ENCODE data around the gene SNRPD3.

SNRPD3 gene

GRCh38 chr22:24555165-24556039 is at the start of gene SNRPD3:
SNRPD3 (plus strand) TSS chr22:24555999; CDS start chr22:24557675, 1,676 bp downstream.
- TF ChIP-seq CTCF (IDR thresholded peaks at IDR 0.05; ENCODE audit: insufficient read depth, low read length, poor library complexity, severe bottlenecking): no peak
- H3K36me3 ChIP-seq (ENCODE audit: control insufficient read depth, insufficient read depth, low read length): peaks cover 18% of the 10 kb centered on the region
- H3K4me3 ChIP-seq (replicated peaks; ENCODE audit: low read depth, low read length): peak within 1 kb of the TSS; percentile 97
- H3K27me3 ChIP-seq (replicated peaks; ENCODE audit: control insufficient read depth, insufficient read depth, low read length): no peaks in the 10 kb centered on the region
- peak; percentile 99 for DNase-seq (ENCODE audit: extremely low read depth, insufficient read length)

- H3K4me3 ChIP-seq (replicated peaks; ENCODE audit: low read depth, low read length): no peak overlapping the region
- TF ChIP-seq CTCF (IDR thresholded peaks at IDR 0.05; ENCODE audit: insufficient read depth, low read length, poor library complexity, severe bottlenecking): no peak
- no peak for DNase-seq (ENCODE audit: extremely low read depth, insufficient read length)
These were observed 48.9 kb upstream of the SNRPD3 start for GRCh38 chr22:24506802-24507438.

GRCh38 chr22:24507716-24508115 is 48.1 kb upstream of the SNRPD3 start:
- no peak for TF ChIP-seq CTCF (IDR thresholded peaks at IDR 0.05; ENCODE audit: insufficient read depth, low read length, poor library complexity, severe bottlenecking)
- H3K36me3 ChIP-seq (ENCODE audit: control insufficient read depth, insufficient read depth, low read length): no peaks in the 10 kb centered on the region
- H3K4me3 ChIP-seq (replicated peaks; ENCODE audit: low read depth, low read length): no peak overlapping the region
- no peaks in the 10 kb centered on the region for H3K27me3 ChIP-seq (replicated peaks; ENCODE audit: control insufficient read depth, insufficient read depth, low read length)
- DNase-seq (ENCODE audit: extremely low read depth, insufficient read length): no peak

More at GRCh38 chr22:24506802-24507438, 48.9 kb upstream of the SNRPD3 start:
- no peaks in the 10 kb centered on the region for H3K36me3 ChIP-seq (ENCODE audit: control insufficient read depth, insufficient read depth, low read length)
- H3K27me3 ChIP-seq (replicated peaks; ENCODE audit: control insufficient read depth, insufficient read depth, low read length): no peaks in the 10 kb centered on the region

GRCh38 chr22:24510637-24511625 is 44.9 kb upstream of the SNRPD3 start:
- no peak for DNase-seq (ENCODE audit: extremely low read depth, insufficient read length)
- H3K4me3 ChIP-seq (replicated peaks; ENCODE audit: low read depth, low read length): no peak overlapping the region
- no peak for TF ChIP-seq CTCF (IDR thresholded peaks at IDR 0.05; ENCODE audit: insufficient read depth, low read length, poor library complexity, severe bottlenecking)
- no peaks in the 10 kb centered on the region for H3K27me3 ChIP-seq (replicated peaks; ENCODE audit: control insufficient read depth, insufficient read depth, low read length)
- H3K36me3 ChIP-seq (ENCODE audit: control insufficient read depth, insufficient read depth, low read length): no peaks in the 10 kb centered on the region

- DNase-seq (ENCODE audit: extremely low read depth, insufficient read length): no peak
- no peak for TF ChIP-seq CTCF (IDR thresholded peaks at IDR 0.05; ENCODE audit: insufficient read depth, low read length, poor library complexity, severe bottlenecking)
- Histone ChIP-seq H3K4me3 (replicated peaks; ENCODE audit: low read depth, low read length) (no peak overlapping the region), H3K27me3 (replicated peaks; ENCODE audit: control insufficient read depth, insufficient read depth, low read length) (no peaks in the 10 kb centered on the region), H3K36me3 (ENCODE audit: control insufficient read depth, insufficient read depth, low read length) (no peaks in the 10 kb centered on the region)
These were observed 43.8 kb upstream of the SNRPD3 start for GRCh38 chr22:24512043-24512442.

All from GM06990 (cell line).